KMS-11 (cell line): ENCODE measurements around the gene MYO16.

Experiments
- H2AFZ ChIP-seq: fragments of 200-600 bp; sonication (generic); 2 replicates; pipeline ENCODE4 v1.6.1; 2016; ENCODE audit warnings: antibody characterized with exemption, mixed run types, low read depth
- H3K27ac ChIP-seq: fragments of 200-600 bp; sonication (generic); 2 replicates; pipeline ENCODE4 v1.6.1; 2016; ENCODE audit warnings: mild to moderate bottlenecking, mixed run types
- H3K27me3 ChIP-seq: fragments of 200-600 bp; sonication (generic); 2 replicates; pipeline ENCODE4 v1.6.1; 2017; ENCODE audit warnings: mild to moderate bottlenecking, low read depth, mixed run types, moderate library complexity; ENCODE audit not compliant: insufficient read depth
- H3K36me3 ChIP-seq: fragments of 200-600 bp; sonication (generic); 2 replicates; pipeline ENCODE4 v1.6.1; 2017; ENCODE audit warnings: mild to moderate bottlenecking, mixed run types; ENCODE audit not compliant: insufficient read depth
- H3K4me1 ChIP-seq: fragments of 200-600 bp; sonication (generic); 2 replicates; pipeline ENCODE4 v1.6.1; 2016; ENCODE audit warnings: mild to moderate bottlenecking, low read depth, mixed run types; ENCODE audit not compliant: poor library complexity, severe bottlenecking
- H3K4me2 ChIP-seq: fragments of 200-600 bp; sonication (generic); 2 replicates; pipeline ENCODE4 v1.7.0; 2016; ENCODE audit warnings: mild to moderate bottlenecking, mixed run types
- H3K4me3 ChIP-seq: fragments of 200-600 bp; sonication (generic); IDR thresholded peaks from 2 replicates; pipeline ENCODE4 v1.6.1; 2017; ENCODE audit warnings: low read depth, low read length, mixed read lengths; ENCODE audit not compliant: insufficient read depth
- H3K79me2 ChIP-seq: fragments of 200-600 bp; sonication (generic); 2 replicates; pipeline ENCODE4 v1.6.1; 2016; ENCODE audit warnings: low read depth, mixed run types; ENCODE audit not compliant: insufficient read depth
- H3K9ac ChIP-seq: fragments of 200-600 bp; sonication (generic); 2 replicates; pipeline ENCODE4 v1.6.1; 2016; ENCODE audit warnings: mild to moderate bottlenecking, mixed run types
- H4K20me1 ChIP-seq: fragments of 200-600 bp; sonication (generic); 2 replicates; pipeline ENCODE4 v1.6.1; 2016; ENCODE audit warnings: mild to moderate bottlenecking, mixed run types; ENCODE audit not compliant: insufficient read depth
- TF ChIP-seq, protein P1 (sequence below): fragments of 200-600 bp; sonication (generic); conservative IDR thresholded peaks from 2 replicates; pipeline ENCODE4 v1.6.1; 2017; ENCODE audit warnings: low read depth, mild to moderate bottlenecking, antibody characterized with exemption, low read length, moderate library complexity, mixed read lengths

Gene MYO16

DNA sequence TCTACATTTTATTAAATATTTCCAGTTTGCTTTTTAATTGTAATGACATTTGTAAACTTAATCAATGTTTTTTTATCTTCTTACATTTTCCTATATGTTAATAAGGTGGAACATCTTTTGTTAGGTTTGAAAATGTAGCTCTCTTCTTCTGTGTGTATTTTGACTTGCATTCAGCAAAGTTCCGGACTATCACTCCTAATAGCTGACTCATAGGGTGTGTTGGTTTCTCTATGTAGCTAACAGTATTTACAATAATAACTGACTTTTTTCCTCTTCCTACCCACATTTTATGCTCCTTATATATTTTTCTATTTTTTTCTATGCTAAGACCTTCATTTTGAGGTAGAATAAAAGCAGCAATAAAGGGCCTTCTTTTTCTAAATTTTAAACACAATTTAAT, 28.1 kb downstream of the MYO16 start:
- no peak overlapping the region for H3K9ac ChIP-seq
- TF ChIP-seq, protein P1, sequence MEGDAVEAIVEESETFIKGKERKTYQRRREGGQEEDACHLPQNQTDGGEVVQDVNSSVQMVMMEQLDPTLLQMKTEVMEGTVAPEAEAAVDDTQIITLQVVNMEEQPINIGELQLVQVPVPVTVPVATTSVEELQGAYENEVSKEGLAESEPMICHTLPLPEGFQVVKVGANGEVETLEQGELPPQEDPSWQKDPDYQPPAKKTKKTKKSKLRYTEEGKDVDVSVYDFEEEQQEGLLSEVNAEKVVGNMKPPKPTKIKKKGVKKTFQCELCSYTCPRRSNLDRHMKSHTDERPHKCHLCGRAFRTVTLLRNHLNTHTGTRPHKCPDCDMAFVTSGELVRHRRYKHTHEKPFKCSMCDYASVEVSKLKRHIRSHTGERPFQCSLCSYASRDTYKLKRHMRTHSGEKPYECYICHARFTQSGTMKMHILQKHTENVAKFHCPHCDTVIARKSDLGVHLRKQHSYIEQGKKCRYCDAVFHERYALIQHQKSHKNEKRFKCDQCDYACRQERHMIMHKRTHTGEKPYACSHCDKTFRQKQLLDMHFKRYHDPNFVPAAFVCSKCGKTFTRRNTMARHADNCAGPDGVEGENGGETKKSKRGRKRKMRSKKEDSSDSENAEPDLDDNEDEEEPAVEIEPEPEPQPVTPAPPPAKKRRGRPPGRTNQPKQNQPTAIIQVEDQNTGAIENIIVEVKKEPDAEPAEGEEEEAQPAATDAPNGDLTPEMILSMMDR = no peak
- no peak overlapping the region for H3K4me3 ChIP-seq
- H3K36me3 ChIP-seq = no peaks in the 10 kb centered on the region
- H3K27ac ChIP-seq = no peak overlapping the region
- no peak overlapping the region for H3K4me2 ChIP-seq
- no peaks in the 10 kb centered on the region for H4K20me1 ChIP-seq
- no peaks in the 10 kb centered on the region for H3K79me2 ChIP-seq
- no peak overlapping the region for H2AFZ ChIP-seq
- H3K27me3 ChIP-seq = no peaks in the 10 kb centered on the region
- no peaks in the 10 kb centered on the region for H3K4me1 ChIP-seq

DNA sequence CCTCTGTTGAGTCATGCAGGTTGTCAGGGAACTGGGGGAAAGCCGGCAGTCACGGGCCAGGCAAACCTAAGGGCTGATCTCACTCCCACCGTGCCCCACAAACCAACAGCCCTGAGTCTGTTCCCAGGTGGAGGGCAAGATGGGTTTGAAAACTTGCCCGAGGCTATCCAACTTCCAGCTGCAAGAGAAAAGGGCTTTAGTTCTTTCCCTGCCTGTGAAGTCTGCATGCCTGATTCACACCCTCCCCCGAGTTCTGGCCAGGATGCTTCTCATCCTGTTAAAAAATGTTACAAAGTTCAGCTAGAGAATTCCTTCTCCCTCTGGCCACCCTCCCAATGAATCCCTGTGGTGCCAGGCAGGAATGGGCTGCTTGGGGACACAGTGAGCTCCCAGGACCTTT, 33.1 kb downstream of the MYO16 start:
- no peak overlapping the region for H3K4me3 ChIP-seq
- no peaks in the 10 kb centered on the region for H3K27me3 ChIP-seq
- TF ChIP-seq, protein P1 = no peak
- H2AFZ ChIP-seq = no peak overlapping the region
- no peaks in the 10 kb centered on the region for H4K20me1 ChIP-seq
- no peak overlapping the region for H3K9ac ChIP-seq
- H3K36me3 ChIP-seq = no peaks in the 10 kb centered on the region
- H3K4me1 ChIP-seq = no peaks in the 10 kb centered on the region
- no peak overlapping the region for H3K27ac ChIP-seq
- H3K79me2 ChIP-seq = no peaks in the 10 kb centered on the region
- no peak overlapping the region for H3K4me2 ChIP-seq

DNA sequence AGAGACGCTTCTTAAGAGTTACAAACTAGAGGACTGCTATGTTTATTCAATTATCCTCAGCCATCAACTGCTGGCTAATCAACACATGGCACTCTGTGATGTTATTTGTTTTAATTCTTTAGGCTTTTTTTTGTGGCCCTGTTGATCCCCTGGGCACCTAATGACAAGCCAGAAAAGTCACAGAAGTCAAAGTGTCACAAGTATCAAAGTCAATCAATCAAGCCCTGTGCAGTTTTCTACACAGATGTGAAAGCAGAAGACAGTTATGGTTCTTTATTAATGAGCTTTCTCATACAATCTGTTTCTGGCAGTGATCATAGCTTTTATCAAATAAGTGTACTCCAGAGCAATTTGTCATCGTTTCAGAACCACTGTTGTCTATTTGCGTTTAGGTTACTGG, 34.3 kb downstream of the MYO16 start:
- Histone ChIP-seq H3K36me3 (no peaks in the 10 kb centered on the region), H2AFZ (no peak overlapping the region), H3K27ac (no peak overlapping the region), H3K27me3 (no peaks in the 10 kb centered on the region), H3K4me3 (no peak overlapping the region), H3K4me1 (no peaks in the 10 kb centered on the region), H3K4me2 (no peak overlapping the region), H3K9ac (no peak overlapping the region), H3K79me2 (no peaks in the 10 kb centered on the region), H4K20me1 (no peaks in the 10 kb centered on the region)
- TF ChIP-seq, protein P1 = no peak

DNA sequence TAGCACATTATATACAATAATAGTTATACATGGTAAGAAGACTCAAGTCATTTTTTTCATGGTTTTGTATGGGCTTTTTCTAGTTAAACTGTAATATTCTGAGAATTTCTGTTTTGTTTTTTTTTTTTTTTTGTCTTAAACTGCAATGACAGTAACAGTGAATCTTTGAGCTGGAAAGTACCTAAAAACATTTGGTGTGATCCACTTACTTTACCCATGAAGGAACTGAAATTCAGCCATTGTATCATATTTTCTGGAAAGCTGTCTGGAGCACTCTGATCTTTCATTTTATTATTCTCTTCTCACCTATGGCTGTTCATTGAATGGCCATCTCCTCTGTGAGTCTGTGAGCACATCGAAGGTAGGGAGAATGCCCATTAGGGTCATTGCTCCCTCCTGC, 37.8 kb downstream of the MYO16 start:
- Histone ChIP-seq H3K4me3 (no peak overlapping the region), H4K20me1 (no peaks in the 10 kb centered on the region), H3K27ac (no peak overlapping the region), H2AFZ (no peak overlapping the region), H3K27me3 (no peaks in the 10 kb centered on the region), H3K79me2 (no peaks in the 10 kb centered on the region), H3K4me1 (no peaks in the 10 kb centered on the region), H3K36me3 (no peaks in the 10 kb centered on the region), H3K9ac (no peak overlapping the region), H3K4me2 (no peak overlapping the region)
- TF ChIP-seq, protein P1 = no peak

DNA sequence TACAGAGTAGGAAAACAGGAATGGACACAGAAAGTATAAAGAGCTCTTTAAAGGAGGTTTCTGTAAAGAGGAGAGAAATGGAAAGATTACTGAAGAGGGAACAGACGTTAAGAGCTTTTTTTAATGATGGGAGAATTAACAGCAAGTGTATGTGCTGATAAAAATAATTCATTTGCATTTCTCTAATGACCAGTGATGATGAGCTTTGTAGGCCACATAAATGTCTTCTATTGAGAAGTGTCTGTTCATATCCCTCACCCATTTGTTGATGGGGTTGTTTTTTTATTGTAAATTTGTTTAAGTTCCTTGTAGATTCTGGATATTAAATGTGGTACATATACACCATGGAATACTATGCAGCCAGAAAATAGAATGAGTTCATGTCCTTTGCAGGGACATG, 40.0 kb downstream of the MYO16 start:
- H3K4me2 ChIP-seq = no peak overlapping the region
- no peaks in the 10 kb centered on the region for H4K20me1 ChIP-seq
- no peaks in the 10 kb centered on the region for H3K79me2 ChIP-seq
- H2AFZ ChIP-seq = no peak overlapping the region
- TF ChIP-seq, protein P1 = no peak
- no peak overlapping the region for H3K27ac ChIP-seq
- no peaks in the 10 kb centered on the region for H3K27me3 ChIP-seq
- H3K9ac ChIP-seq = no peak overlapping the region
- no peak overlapping the region for H3K4me3 ChIP-seq
- no peaks in the 10 kb centered on the region for H3K4me1 ChIP-seq
- no peaks in the 10 kb centered on the region for H3K36me3 ChIP-seq
